ENCODE data around the gene WWC1.

Gene WWC1

GRCh38 chr5:168291342-168291963 is at the start of gene WWC1:
TSS of gene WWC1 (plus strand) at chr5:168291645. CDS start at chr5:168292153, 508 bp downstream.
- peak; percentile 57 for DNase-seq

- no peak for DNase-seq
These were observed 46.4 kb upstream of the WWC1 start for GRCh38 chr5:168244838-168245559.

GRCh38 chr5:168249923-168250322 is 41.5 kb upstream of the WWC1 start:
- no peak for DNase-seq

- DNase-seq: no peak
These were observed 40.2 kb upstream of the WWC1 start for GRCh38 chr5:168251259-168251658.

- no peak for DNase-seq
These were observed 37.3 kb upstream of the WWC1 start for GRCh38 chr5:168254013-168254693.

- no peak for DNase-seq
These were observed 30.9 kb upstream of the WWC1 start for GRCh38 chr5:168260353-168261226.

- DNase-seq: no peak
These were observed 30.2 kb upstream of the WWC1 start for GRCh38 chr5:168261227-168261571.

- DNase-seq: no peak
These were observed 29.3 kb upstream of the WWC1 start for GRCh38 chr5:168262042-168262743.

- no peak for DNase-seq
These were observed 28.3 kb upstream of the WWC1 start for GRCh38 chr5:168263121-168263520.

GRCh38 chr5:168266016-168266415 is 25.4 kb upstream of the WWC1 start:
- DNase-seq: no peak

GRCh38 chr5:168268949-168269936 is 22.2 kb upstream of the WWC1 start:
- DNase-seq: peak; percentile 60

GRCh38 chr5:168269937-168270330 is 21.5 kb upstream of the WWC1 start:
- DNase-seq: no peak

- DNase-seq: no peak
These were observed 21.0 kb upstream of the WWC1 start for GRCh38 chr5:168270476-168270875.

GRCh38 chr5:168273056-168273980 is 18.1 kb upstream of the WWC1 start:
- DNase-seq: no peak

- no peak for DNase-seq
These were observed 17.0 kb upstream of the WWC1 start for GRCh38 chr5:168274406-168274805.

GRCh38 chr5:168275940-168276339 is 15.5 kb upstream of the WWC1 start:
- no peak for DNase-seq

- DNase-seq: no peak
These were observed 9.3 kb upstream of the WWC1 start for GRCh38 chr5:168282120-168282519.

- DNase-seq: no peak
These were observed 6.6 kb upstream of the WWC1 start for GRCh38 chr5:168284809-168285208.

GRCh38 chr5:168285696-168286095 is 5.7 kb upstream of the WWC1 start:
- DNase-seq: no peak

- no peak for DNase-seq
These were observed 5.1 kb upstream of the WWC1 start for GRCh38 chr5:168286386-168286785.
